ENCODE results near the gene KRTAP5-10. TPM values are rescaled to one million over a fixed set of nuclear protein-coding genes. Genes with fewer than 3 reads are reported as not detected.

Gene KRTAP5-10
- total and polyA plus RNA-seq, 9 of the 15 experiments (the other 6 are each of a cell fraction or from before 2014, with no cell fraction given): not detected

GRCh38 chr11:71572811-71573210 lies 7.4 kb downstream of the KRTAP5-10 start:
- H3K79me2 ChIP-seq (ENCODE audit: control insufficient read depth, insufficient read depth, low read length): no peaks in the 10 kb centered on the region

More at GRCh38 chr11:71572811-71573210, 7.4 kb downstream of the KRTAP5-10 start:
- in situ Hi-C loops (cut with MboI): no loop called here
- Histone ChIP-seq H3K4me2 (ENCODE audit: insufficient read depth, low read length) (no peak overlapping the region), H2AFZ (ENCODE audit: low read depth, low read length) (no peak overlapping the region), H3K9me1 (ENCODE audit: control insufficient read depth, insufficient read depth, low read length) (no peaks in the 10 kb centered on the region), H3K4me3 (no peak overlapping the region), H3K4me1 (replicated peaks in 1 of 2; ENCODE audit: control insufficient read depth in 2 of 2, insufficient read depth in 2 of 2, low read length in 2 of 2) (no peaks in the 10 kb centered on the region), H3K9ac (ENCODE audit: insufficient read depth in 1 of 2, low read depth in 2 of 2, low read length in 2 of 2) (no peak overlapping the region), H3K9me3 (replicated peaks; ENCODE audit: control insufficient read depth, insufficient read depth, low read depth, low read length) (no peaks in the 10 kb centered on the region), H3K27ac (ENCODE audit: extremely low read depth, low read depth, low read length) (no peak overlapping the region), H3K27me3 (ENCODE audit: control insufficient read depth in 2 of 2, insufficient read depth in 2 of 2, low read length in 2 of 2) (peaks cover 45 to 66% of the 10 kb centered on the region in 2 experiments), H3K36me3 (ENCODE audit: control insufficient read depth, insufficient read depth, low read length) (no peaks in the 10 kb centered on the region), H4K20me1 (replicated peaks; ENCODE audit: control insufficient read depth, insufficient read depth, low read length) (no peaks in the 10 kb centered on the region)
- DNase-seq (ENCODE audit: extremely low read depth in 1 of 4, low spot score in 3 of 4) (no peak), ATAC-seq (no peak), FAIRE-seq (no peak)
- no peak for TF ChIP-seq HMGXB4 (CRISPR knock-in tag; IDR thresholded peaks at IDR 0.05)
- no peak for TF ChIP-seq MBD2 (IDR thresholded peaks at IDR 0.05; ENCODE audit: borderline replicate concordance, low read depth)
- no peak for TF ChIP-seq HDAC3 (IDR thresholded peaks at IDR 0.05; ENCODE audit: borderline replicate concordance, partially characterized antibody)
- TF ChIP-seq ZNF324 (CRISPR knock-in tag; IDR thresholded peaks at IDR 0.05): no peak
- no peak for TF ChIP-seq FIP1L1 (IDR thresholded peaks at IDR 0.05; ENCODE audit: low read depth, low read length, poor library complexity, severe bottlenecking)
- TF ChIP-seq KDM5B (IDR thresholded peaks at IDR 0.05; ENCODE audit: insufficient replicate concordance, low read depth, low read length): no peak
- no peak for TF ChIP-seq NFE2 (IDR thresholded peaks at IDR 0.05; ENCODE audit: low read depth)
- no peak for TF ChIP-seq NCOA1 (IDR thresholded peaks at IDR 0.05; ENCODE audit: low read depth)
- TF ChIP-seq CAMTA2 (CRISPR knock-in tag; conservative IDR thresholded peaks at IDR 0.05): no peak
- TF ChIP-seq TFAM (CRISPR knock-in tag; conservative IDR thresholded peaks at IDR 0.05): no peak
- TF ChIP-seq ASH1L (IDR thresholded peaks at IDR 0.05; ENCODE audit: borderline replicate concordance, low read depth, partially characterized antibody): no peak
- TF ChIP-seq KLF13 (tag; IDR thresholded peaks at IDR 0.05; ENCODE audit: borderline replicate concordance, low read depth): no peak
- no peak for TF ChIP-seq ILK (tag; IDR thresholded peaks at IDR 0.05; ENCODE audit: borderline replicate concordance, low read depth)
- TF ChIP-seq XRCC5 (IDR thresholded peaks at IDR 0.05; ENCODE audit: low read depth, low read length): no peak
- no peak for TF ChIP-seq ZNF134 (CRISPR knock-in tag; conservative IDR thresholded peaks at IDR 0.05)
- no peak for TF ChIP-seq TRIM24 (IDR thresholded peaks at IDR 0.05)
- intact Hi-C loops (cut with micrococcal nuclease): no loop called here
- BruUV-seq (replicated peaks): no TSS peak
- 2% methylated on average over 11 of the region's 11 CpGs for WGBS (ENCODE audit: insufficient coverage, low coverage, missing lambda C conversion rate)
- ChIA-PET POLR2A (interaction anchor here (0.8 kb wide), 1 partner anchor 10 kb away, joined by 3 read pairs; the partner anchor contains the start of gene KRTAP5-11), CTCF (ENCODE audit: low intra/inter-chr PET ratio) (interaction anchor here (0.6 kb wide), 1 partner anchor 249 kb away, joined by 3 read pairs; no protein-coding TSS in a partner anchor)
